ENCODE data around the gene ALPI.
A peak's percentile ranks its signal among the peaks of the same experiment; 100 is the strongest.

The ALPI gene

GRCh38 chr2:232502911-232503808 is 47.2 kb downstream of the ALPI start:
- peak in 2 of 3 experiments; percentile 67 to 82 for DNase-seq

DNA sequence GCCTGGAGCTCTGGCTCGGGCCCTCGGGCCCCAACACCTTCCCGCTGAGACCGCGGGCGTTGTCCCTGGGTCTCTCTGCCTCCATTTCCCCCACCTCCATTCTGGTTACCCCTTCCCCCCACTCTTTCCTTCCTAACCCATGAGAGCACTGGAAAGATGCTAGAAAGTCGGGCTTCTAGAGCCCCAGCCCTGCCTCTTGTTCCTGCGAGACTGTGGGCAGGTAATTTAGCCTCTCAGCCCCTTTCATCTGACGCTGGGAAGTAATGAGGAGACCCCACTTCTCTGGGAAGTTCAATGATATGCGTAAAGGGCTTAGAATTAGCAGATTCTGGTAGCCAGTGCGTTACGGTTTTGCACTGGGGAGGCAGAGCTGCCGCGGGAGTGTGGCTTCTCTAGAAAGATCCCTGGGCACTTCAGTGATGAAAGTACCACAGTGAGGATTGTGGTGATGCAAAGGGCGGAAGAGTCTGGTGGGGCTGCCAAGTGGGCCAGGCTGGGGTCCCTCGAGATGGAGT is 47.9 kb downstream of the ALPI start:
- DNase-seq = peak in 1 of 3 experiments; percentile 48

GRCh38 chr2:232504438-232504837 is 48.5 kb downstream of the ALPI start:
- DNase-seq = peak in 2 of 3 experiments; percentile 62 to 89

DNA sequence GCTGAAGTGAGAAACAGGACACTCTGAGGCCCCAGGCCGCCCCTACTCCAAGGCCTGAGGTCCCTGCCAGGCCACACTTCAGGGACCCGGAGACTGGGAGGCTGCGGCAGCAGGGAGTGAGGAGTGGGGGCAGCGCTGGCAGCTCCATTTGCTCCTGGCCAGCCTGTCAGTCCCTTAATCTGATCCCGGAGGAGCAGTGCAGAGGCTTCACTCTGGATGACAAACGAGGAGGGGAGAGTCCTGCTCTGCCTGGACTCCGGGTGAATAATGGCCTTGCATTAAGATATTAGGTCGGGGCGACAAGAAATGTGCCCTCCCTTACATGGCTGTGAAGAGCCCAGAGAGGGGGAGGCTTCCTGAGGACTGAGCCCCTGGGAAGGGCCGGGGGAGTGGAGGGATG is 49.9 kb downstream of the ALPI start:
- peak in 1 of 3 experiments; percentile 12 for DNase-seq

DNA sequence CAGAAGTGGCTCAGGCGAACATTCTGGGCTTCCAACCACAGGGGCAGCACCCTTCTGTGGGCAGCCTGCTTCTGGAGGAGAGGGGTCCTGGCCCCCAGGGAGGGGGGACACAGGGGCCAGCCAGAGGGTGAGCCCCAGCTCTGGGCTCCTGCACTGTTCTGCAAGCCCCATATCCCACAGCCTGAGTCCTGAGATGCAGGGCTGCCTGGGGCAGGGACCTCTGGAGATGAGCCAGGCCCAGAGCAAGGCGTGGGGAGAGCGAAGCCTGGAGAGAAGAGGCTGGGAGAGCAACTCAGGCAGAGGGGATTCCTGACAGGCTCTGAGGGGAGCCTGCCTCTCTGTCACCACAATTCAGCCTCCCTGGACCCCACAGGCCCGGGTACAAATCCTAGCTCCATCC is 50.8 kb downstream of the ALPI start:
- DNase-seq = no peak

DNA sequence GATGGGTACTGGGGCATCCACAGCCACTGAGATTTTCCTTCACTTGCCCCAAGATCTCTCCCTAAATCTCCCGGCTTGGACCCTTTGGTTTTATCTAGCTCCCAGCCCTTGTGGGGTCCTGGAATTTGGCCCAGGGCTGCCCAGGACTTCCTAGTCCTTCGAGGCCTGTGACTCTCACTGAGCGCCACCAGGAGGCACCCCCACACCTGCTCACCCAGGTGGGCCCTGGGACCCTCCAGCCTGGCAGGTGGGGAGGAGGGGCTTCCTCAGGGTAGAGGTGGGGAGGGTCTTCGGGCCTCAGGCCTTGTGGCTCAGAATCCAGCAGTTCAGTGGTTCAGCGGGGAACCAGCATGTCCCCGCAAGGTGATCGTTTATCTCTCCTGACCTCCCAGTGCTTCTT is 52.3 kb downstream of the ALPI start:
- no peak for DNase-seq
